Hepatocyte (in vitro differentiated cells): ENCODE measurements around the gene NDUFA11. TPM values are rescaled to one million over a fixed set of nuclear protein-coding genes. Genes with fewer than 3 reads are reported as not detected.

ENCODE experiments used
- DNase-seq: peaks from one replicate; pipeline ENCODE4 v3.0.0-alpha.2; 2016; ENCODE audit warnings: low spot score
- H2AFZ ChIP-seq: fragments of 200-600 bp; sonication (generic); 2 replicates; pipeline ENCODE4 v1.6.0; 2016; ENCODE audit warnings: antibody characterized with exemption, mild to moderate bottlenecking
- H3K27ac ChIP-seq: fragments of 200-600 bp; sonication (generic); 2 replicates; pipeline ENCODE4 v1.5.1; 2016; ENCODE audit warnings: mild to moderate bottlenecking
- H3K27me3 ChIP-seq: fragments of 200-600 bp; sonication (generic); 2 replicates; pipeline ENCODE4 v1.6.1; 2016
- H3K36me3 ChIP-seq: fragments of 200-600 bp; sonication (generic); replicated peaks from 2 replicates; pipeline ENCODE4 v1.5.1; 2016; ENCODE audit warnings: low read depth; ENCODE audit not compliant: insufficient read depth
- H3K4me1 ChIP-seq: fragments of 200-600 bp; sonication (generic); 2 replicates; pipeline ENCODE4 v1.5.1; 2016; ENCODE audit warnings: mild to moderate bottlenecking, moderate library complexity; ENCODE audit not compliant: insufficient read depth
- H3K4me2 ChIP-seq: fragments of 200-600 bp; sonication (generic); 2 replicates; pipeline ENCODE4 v1.6.0; 2016
- H3K4me3 ChIP-seq: fragments of 200-600 bp; sonication (generic); 2 replicates; pipeline ENCODE4 v1.5.1; 2016; ENCODE audit warnings: mild to moderate bottlenecking
- H3K79me2 ChIP-seq: fragments of 200-600 bp; sonication (generic); 2 replicates; pipeline ENCODE4 v1.6.0; 2017; ENCODE audit warnings: mild to moderate bottlenecking
- H3K9me2 ChIP-seq: fragments of 200-600 bp; sonication (generic); replicated peaks from 2 replicates; pipeline ENCODE4 v1.6.0; 2017; ENCODE audit warnings: mild to moderate bottlenecking; ENCODE audit not compliant: insufficient read depth
- H3K9me3 ChIP-seq: fragments of 200-600 bp; sonication (generic); 2 replicates; pipeline ENCODE4 v1.5.1; 2016; ENCODE audit warnings: low read depth, mild to moderate bottlenecking
- H4K20me1 ChIP-seq: fragments of 200-600 bp; sonication (generic); 2 replicates; pipeline ENCODE4 v1.6.0; 2016; ENCODE audit warnings: mild to moderate bottlenecking; ENCODE audit not compliant: insufficient read depth, poor library complexity, severe bottlenecking
- CTCF ChIP-seq: fragments of 200-600 bp; sonication (generic); IDR thresholded peaks from 2 replicates; pipeline ENCODE4 v1.5.1; 2016; ENCODE audit warnings: antibody characterized with exemption, mild to moderate bottlenecking; ENCODE audit not compliant: poor library complexity
- EZH2 ChIP-seq: fragments of 200-600 bp; sonication (generic); IDR thresholded peaks from 2 replicates; pipeline ENCODE4 v1.6.1; 2016; ENCODE audit warnings: antibody characterized with exemption, mild to moderate bottlenecking, borderline replicate concordance
- EZH2phosphoT487 ChIP-seq: fragments of 200-600 bp; sonication (generic); IDR thresholded peaks from one replicate; pipeline ENCODE4 v1.6.1; 2018; ENCODE audit warnings: antibody characterized with exemption, mild to moderate bottlenecking, low read depth, moderate library complexity; ENCODE audit not compliant: unreplicated experiment, severe bottlenecking
- WGBS: methylation state at CpG from one replicate; pipeline ENCODE4 v1.1.6; 2016; ENCODE audit warnings: low lambda C conversion rate; ENCODE audit errors: missing lambda C conversion rate; 5-methylcytosine and 5-hydroxymethylcytosine counted together
- polyA plus RNA-seq: library from polyadenylated mRNA; unstranded; fragments of >200 nt; fragmentation: Nextera tagmentation; extraction: Ambion mirVana; gene quantifications from 2 replicates; pipeline ENCODE4 v1.2.1, GENCODE V29; 2016
- total RNA-seq: library from RNA; depleted of rRNA; stranded (reverse); fragments of >200 nt; gene quantifications from 2 replicates; pipeline ENCODE4 v1.2.3, GENCODE V29; 2014

The NDUFA11 gene
- total and polyA plus RNA-seq, 2 experiments from 2014 or later, result 158 to 441 TPM

GRCh38 chr19:5951338-5951861 is 47.8 kb upstream of the NDUFA11 start:
- Histone ChIP-seq H3K27ac (peak overlapping the region; percentile 20), H3K4me1 (peaks cover 79% of the 10 kb centered on the region), H3K4me3 (no peak overlapping the region), H3K9me3 (no peaks in the 10 kb centered on the region), H2AFZ (no peak overlapping the region), H3K79me2 (peaks cover 95% of the 10 kb centered on the region), H3K4me2 (peak overlapping the region; percentile 16), H3K36me3 (no peaks in the 10 kb centered on the region), H4K20me1 (peaks cover 61% of the 10 kb centered on the region), H3K9me2 (no peaks in the 10 kb centered on the region), H3K27me3 (no peaks in the 10 kb centered on the region)
- 68% methylated on average over 19 of the region's 19 CpGs for WGBS
- TF ChIP-seq CTCF (no peak), EZH2phosphoT487 (no peak), EZH2 (no peak)
- no peak for DNase-seq

GRCh38 chr19:5950741-5951140 is 47.2 kb upstream of the NDUFA11 start:
- TF ChIP-seq EZH2phosphoT487 (no peak), EZH2 (no peak), CTCF (no peak)
- WGBS, result 63% methylated on average over 3 of the region's 3 CpGs
- Histone ChIP-seq H3K9me3 (no peaks in the 10 kb centered on the region), H3K79me2 (peaks cover 95% of the 10 kb centered on the region), H3K4me3 (no peak overlapping the region), H3K36me3 (no peaks in the 10 kb centered on the region), H3K4me1 (peaks cover 73% of the 10 kb centered on the region), H3K4me2 (no peak overlapping the region), H4K20me1 (peaks cover 61% of the 10 kb centered on the region), H3K9me2 (no peaks in the 10 kb centered on the region), H3K27ac (peak overlapping the region; percentile 0), H2AFZ (no peak overlapping the region), H3K27me3 (no peaks in the 10 kb centered on the region)
- no peak for DNase-seq

- H3K4me1 ChIP-seq, result peaks cover 64% of the 10 kb centered on the region
- no peaks in the 10 kb centered on the region for H3K27me3 ChIP-seq
- H3K4me3 ChIP-seq, result no peak overlapping the region
- H3K36me3 ChIP-seq, result no peaks in the 10 kb centered on the region
- peaks cover 95% of the 10 kb centered on the region for H3K79me2 ChIP-seq
- no peaks in the 10 kb centered on the region for H3K9me3 ChIP-seq
- H3K4me2 ChIP-seq, result no peak overlapping the region
- DNase-seq, result no peak
- WGBS, result 95% methylated on average over 13 of the region's 13 CpGs
- H3K27ac ChIP-seq, result peak overlapping the region; percentile 86
- H4K20me1 ChIP-seq, result peaks cover 65% of the 10 kb centered on the region
- no peaks in the 10 kb centered on the region for H3K9me2 ChIP-seq
- no peak overlapping the region for H2AFZ ChIP-seq
- no peak for TF ChIP-seq EZH2phosphoT487
- no peak for TF ChIP-seq EZH2
- TF ChIP-seq CTCF, result no peak
Observed at GRCh38 chr19:5949792-5950305, 46.3 kb upstream of the NDUFA11 start.
